ENCODE measurements around the gene RHOBTB1.
A peak's percentile ranks its signal among the peaks of the same experiment; 100 is the strongest.

RHOBTB1 gene

GRCh38 chr10:60919551-60919950, 24.4 kb downstream of the RHOBTB1 start:
- DNase-seq, result no peak
- no peaks in the 10 kb centered on the region for H3K79me2 ChIP-seq (ENCODE audit: insufficient read depth, low read length)
- TF ChIP-seq EZH2 (IDR thresholded peaks at IDR 0.05; ENCODE audit: borderline replicate concordance, low read depth, low read length, severe bottlenecking), result no peak
- TF ChIP-seq, protein P1, sequence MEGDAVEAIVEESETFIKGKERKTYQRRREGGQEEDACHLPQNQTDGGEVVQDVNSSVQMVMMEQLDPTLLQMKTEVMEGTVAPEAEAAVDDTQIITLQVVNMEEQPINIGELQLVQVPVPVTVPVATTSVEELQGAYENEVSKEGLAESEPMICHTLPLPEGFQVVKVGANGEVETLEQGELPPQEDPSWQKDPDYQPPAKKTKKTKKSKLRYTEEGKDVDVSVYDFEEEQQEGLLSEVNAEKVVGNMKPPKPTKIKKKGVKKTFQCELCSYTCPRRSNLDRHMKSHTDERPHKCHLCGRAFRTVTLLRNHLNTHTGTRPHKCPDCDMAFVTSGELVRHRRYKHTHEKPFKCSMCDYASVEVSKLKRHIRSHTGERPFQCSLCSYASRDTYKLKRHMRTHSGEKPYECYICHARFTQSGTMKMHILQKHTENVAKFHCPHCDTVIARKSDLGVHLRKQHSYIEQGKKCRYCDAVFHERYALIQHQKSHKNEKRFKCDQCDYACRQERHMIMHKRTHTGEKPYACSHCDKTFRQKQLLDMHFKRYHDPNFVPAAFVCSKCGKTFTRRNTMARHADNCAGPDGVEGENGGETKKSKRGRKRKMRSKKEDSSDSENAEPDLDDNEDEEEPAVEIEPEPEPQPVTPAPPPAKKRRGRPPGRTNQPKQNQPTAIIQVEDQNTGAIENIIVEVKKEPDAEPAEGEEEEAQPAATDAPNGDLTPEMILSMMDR (IDR thresholded peaks at IDR 0.05; ENCODE audit: borderline replicate concordance, extremely low read depth, low read length, poor library complexity, severe bottlenecking), result no peak

GRCh38 chr10:60917331-60918280, 26.4 kb downstream of the RHOBTB1 start:
- no peak overlapping the region for H3K9ac ChIP-seq (ENCODE audit: low read depth, low read length)
- H3K27ac ChIP-seq (ENCODE audit: low read length), result no peak overlapping the region
- H3K27me3 ChIP-seq (ENCODE audit: insufficient read depth, low read length, poor library complexity), result no peaks in the 10 kb centered on the region
- peaks cover 6% of the 10 kb centered on the region for H3K4me1 ChIP-seq (ENCODE audit: insufficient read depth, low read length)
- H3K36me3 ChIP-seq (ENCODE audit: insufficient read depth, low read length), result no peaks in the 10 kb centered on the region
- no peaks in the 10 kb centered on the region for H4K20me1 ChIP-seq (ENCODE audit: insufficient read depth, low read length)
- no peaks in the 10 kb centered on the region for H3K79me2 ChIP-seq (ENCODE audit: insufficient read depth, low read length)
- ATAC-seq (ENCODE audit: insufficient read depth, low read depth) (no peak), DNase-seq (no peak)
- H2AFZ ChIP-seq (ENCODE audit: low read depth, low read length), result no peak overlapping the region
- H3K9me3 ChIP-seq (ENCODE audit: insufficient read depth, low read length, severe bottlenecking), result no peaks in the 10 kb centered on the region
- no peak overlapping the region for H3K4me2 ChIP-seq (ENCODE audit: insufficient read depth, low read length)
- H3K4me3 ChIP-seq (ENCODE audit: low read depth in 1 of 2, low read length in 2 of 2), result no peak overlapping the region
- no peak for TF ChIP-seq EZH2 (IDR thresholded peaks at IDR 0.05; ENCODE audit: borderline replicate concordance, low read depth, low read length, severe bottlenecking)
- TF ChIP-seq, protein P1 (IDR thresholded peaks at IDR 0.05; ENCODE audit: borderline replicate concordance, extremely low read depth, low read length, poor library complexity, severe bottlenecking), result no peak

More at GRCh38 chr10:60919551-60919950, 24.4 kb downstream of the RHOBTB1 start:
- Histone ChIP-seq H3K36me3 (ENCODE audit: insufficient read depth, low read length) (no peaks in the 10 kb centered on the region), H3K4me1 (ENCODE audit: insufficient read depth, low read length) (peaks cover 6% of the 10 kb centered on the region), H3K4me3 (ENCODE audit: low read depth in 1 of 2, low read length in 2 of 2) (no peak overlapping the region), H3K9me3 (ENCODE audit: insufficient read depth, low read length, severe bottlenecking) (no peaks in the 10 kb centered on the region), H3K27me3 (ENCODE audit: insufficient read depth, low read length, poor library complexity) (no peaks in the 10 kb centered on the region), H4K20me1 (ENCODE audit: insufficient read depth, low read length) (no peaks in the 10 kb centered on the region), H3K27ac (ENCODE audit: low read length) (no peak overlapping the region), H3K4me2 (ENCODE audit: insufficient read depth, low read length) (no peak overlapping the region), H2AFZ (ENCODE audit: low read depth, low read length) (no peak overlapping the region), H3K9ac (ENCODE audit: low read depth, low read length) (no peak overlapping the region)
- ATAC-seq (ENCODE audit: insufficient read depth, low read depth), result no peak

- H3K4me3 ChIP-seq (ENCODE audit: low read depth in 1 of 2, low read length in 2 of 2), result no peak overlapping the region
- DNase-seq (no peak), ATAC-seq (ENCODE audit: insufficient read depth, low read depth) (no peak)
- no peaks in the 10 kb centered on the region for H3K4me1 ChIP-seq (ENCODE audit: insufficient read depth, low read length)
- no peak for TF ChIP-seq EZH2 (IDR thresholded peaks at IDR 0.05; ENCODE audit: borderline replicate concordance, low read depth, low read length, severe bottlenecking)
- TF ChIP-seq, protein P1 (IDR thresholded peaks at IDR 0.05; ENCODE audit: borderline replicate concordance, extremely low read depth, low read length, poor library complexity, severe bottlenecking), result peak; percentile 31
- no peak overlapping the region for H3K27ac ChIP-seq (ENCODE audit: low read length)
- no peaks in the 10 kb centered on the region for H3K27me3 ChIP-seq (ENCODE audit: insufficient read depth, low read length, poor library complexity)
- no peaks in the 10 kb centered on the region for H3K79me2 ChIP-seq (ENCODE audit: insufficient read depth, low read length)
- H3K36me3 ChIP-seq (ENCODE audit: insufficient read depth, low read length), result no peaks in the 10 kb centered on the region
- H4K20me1 ChIP-seq (ENCODE audit: insufficient read depth, low read length), result no peaks in the 10 kb centered on the region
- H2AFZ ChIP-seq (ENCODE audit: low read depth, low read length), result no peak overlapping the region
- no peak overlapping the region for H3K4me2 ChIP-seq (ENCODE audit: insufficient read depth, low read length)
- H3K9ac ChIP-seq (ENCODE audit: low read depth, low read length), result no peak overlapping the region
- H3K9me3 ChIP-seq (ENCODE audit: insufficient read depth, low read length, severe bottlenecking), result no peaks in the 10 kb centered on the region
Measured at GRCh38 chr10:60916025-60916424, 28.0 kb downstream of the RHOBTB1 start.

Data from DND-41 (cell line).